NCI-H748 treated with DMSO at 0.1 percent for 48 hours (cell line): Measurements from ENCODE around the gene GMPR.

Experiments
- DNase-seq: peaks from one replicate; lab custom pipeline; 2025; lab: John Stamatoyannopoulos, UW

The GMPR gene

DNA sequence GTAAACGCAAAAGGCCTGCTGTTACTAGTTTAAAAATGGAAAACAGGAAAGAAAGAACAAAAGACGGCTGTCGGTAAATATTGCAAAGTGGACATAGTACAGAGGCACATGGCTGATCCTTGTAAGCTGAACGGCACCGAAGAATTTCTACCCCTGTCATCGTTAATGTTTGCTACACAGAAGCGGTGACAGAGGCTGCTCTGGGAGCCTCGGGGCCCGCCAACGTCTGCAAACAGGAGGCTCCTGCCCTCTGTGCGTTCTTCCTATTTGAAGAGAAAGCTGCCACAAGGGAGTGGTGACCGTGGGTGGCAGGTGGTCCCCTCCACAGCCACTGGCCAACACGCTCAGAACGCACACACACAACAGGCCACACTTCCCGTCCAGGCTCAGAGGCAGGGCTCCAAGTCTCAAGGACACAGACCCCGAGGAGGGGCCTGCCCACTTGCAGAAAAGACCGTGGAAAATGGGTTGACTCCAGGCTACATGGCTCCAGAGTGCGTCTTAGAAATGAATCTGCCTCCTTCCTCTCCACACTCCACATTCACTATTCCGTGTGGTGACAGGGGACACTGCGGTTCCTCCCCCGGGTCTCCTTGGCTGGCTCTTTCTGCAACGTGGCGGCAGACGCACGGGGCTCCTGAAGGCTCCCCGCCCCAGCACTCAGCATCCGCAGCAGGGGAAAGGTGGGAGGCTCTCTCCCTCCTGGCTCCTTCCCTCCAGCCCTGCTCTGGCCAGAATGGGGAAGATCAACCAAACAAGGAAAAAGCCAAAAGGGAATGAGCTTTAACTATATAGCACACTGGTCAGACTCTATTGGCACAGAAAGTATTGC lies 64.5 kb downstream of the GMPR start:
- peak; percentile 34 for DNase-seq

DNA sequence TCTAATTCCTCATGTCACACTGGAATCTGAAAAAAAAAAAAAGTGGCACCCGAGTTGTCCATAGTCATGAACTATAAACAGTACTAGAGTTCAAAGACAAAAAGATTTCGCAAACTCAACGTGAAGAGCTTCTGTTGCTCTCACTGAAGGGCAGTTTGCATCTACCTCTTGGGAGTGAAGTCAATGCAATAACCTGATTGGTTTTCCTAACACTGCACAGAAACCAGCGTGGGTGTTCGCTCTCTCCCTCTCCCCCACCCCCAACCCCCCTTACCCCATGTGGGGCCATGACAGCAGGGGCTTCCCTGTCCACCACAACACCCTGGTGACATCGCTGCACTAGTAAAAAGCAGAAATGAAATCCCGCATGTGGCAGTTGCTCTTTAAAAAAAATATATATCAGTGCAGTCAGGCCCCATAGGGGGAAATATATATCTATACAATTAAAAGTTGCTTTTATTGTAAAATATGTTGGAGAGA lies 66.9 kb downstream of the GMPR start:
- no peak for DNase-seq

DNA sequence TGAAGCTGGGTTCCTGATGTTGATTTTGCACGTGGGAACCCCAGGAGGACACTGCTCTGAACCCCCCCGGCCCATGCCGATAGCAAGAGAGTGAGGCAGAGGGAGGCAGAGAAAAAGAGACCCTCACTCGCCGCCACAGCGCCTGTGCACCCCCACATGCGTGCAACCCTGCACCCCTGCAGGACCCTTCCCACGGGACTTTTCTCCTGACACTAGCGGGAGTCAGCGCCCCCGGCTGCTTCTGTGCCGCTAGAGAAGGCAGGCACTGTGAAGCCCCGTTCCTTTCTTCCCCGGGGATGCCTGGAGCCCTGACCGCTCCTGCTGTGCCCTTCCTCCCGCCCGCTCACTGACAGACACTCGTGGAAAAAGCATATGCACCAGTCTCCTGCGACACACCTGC lies 67.4 kb downstream of the GMPR start:
- DNase-seq, result no peak

DNA sequence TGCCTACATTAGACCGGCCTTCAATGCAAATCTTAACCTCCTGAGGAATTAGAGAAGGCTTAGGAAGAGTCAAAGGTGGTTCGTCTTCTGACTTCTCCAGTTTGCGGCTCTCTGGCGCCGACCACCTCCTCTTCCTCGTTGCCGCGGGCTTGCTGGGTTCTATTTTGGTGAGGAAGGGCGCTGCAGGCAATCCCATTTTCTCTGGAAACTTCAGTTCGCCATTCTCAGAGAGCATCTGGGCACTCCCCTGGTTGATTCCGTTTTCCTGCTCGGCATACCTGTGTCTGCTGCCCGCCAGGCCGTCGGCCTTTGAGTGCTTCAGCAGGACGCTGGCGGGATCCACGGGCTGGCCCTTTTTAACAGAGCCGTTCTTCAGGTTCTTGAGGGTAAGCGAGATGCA lies 67.9 kb downstream of the GMPR start:
- DNase-seq, result no peak

DNA sequence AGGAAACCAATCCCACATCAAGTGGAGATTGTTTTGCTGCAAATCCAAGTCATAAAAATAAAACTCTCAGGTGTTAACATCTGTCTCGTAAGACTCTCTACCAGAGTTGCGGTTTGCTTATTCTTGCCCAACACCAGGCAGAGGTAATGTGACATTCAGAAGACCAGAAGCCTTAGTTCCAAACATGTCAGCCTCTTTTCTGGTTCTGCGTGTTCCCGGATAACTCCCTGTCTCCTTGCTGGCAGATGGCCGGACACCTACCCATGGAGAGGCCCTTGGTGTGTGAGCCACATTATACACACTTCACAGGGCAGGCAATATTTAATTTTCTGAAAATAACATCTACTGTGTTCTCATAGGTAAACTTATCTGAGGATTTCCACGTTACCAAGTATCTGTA lies 73.4 kb downstream of the GMPR start:
- DNase-seq, result no peak

DNA sequence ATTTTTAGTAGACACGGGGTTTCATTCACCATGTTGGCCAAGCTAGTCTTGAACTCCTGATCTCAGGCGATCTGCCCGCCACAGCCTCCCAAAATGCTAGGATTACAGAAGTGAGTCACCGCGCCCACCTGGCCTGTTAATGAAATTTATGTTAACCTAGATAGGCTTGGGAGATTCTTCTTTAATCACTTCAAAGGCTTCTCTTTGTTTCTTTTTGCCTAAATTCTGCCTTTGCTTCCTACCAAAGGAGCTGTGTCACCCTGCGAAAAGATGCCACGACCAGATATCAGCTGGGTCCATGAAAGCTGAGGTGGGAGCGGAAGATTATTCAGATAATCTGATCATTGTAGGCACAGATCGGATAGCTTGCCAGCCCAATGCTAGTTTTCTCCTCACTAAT lies 75.3 kb downstream of the GMPR start:
- DNase-seq, result no peak

DNA sequence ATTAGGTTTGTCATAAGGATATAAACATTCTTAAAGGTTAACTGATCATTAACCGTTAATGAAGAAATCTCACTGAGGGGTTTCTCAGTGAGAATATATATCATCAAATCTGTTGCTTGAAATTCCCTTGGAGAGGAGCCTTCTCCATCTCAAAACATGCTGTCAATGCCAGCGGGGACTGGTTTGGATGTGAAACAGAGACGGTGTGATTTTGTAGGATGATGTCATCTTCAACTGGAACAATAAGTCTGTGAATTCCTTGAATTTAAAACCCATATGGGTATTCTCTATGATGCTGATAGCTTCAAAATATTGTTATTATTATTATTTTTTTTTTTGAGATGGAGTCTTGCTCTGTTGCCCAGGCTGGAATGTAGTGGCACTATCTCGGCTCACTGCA lies 75.9 kb downstream of the GMPR start:
- DNase-seq, result no peak

DNA sequence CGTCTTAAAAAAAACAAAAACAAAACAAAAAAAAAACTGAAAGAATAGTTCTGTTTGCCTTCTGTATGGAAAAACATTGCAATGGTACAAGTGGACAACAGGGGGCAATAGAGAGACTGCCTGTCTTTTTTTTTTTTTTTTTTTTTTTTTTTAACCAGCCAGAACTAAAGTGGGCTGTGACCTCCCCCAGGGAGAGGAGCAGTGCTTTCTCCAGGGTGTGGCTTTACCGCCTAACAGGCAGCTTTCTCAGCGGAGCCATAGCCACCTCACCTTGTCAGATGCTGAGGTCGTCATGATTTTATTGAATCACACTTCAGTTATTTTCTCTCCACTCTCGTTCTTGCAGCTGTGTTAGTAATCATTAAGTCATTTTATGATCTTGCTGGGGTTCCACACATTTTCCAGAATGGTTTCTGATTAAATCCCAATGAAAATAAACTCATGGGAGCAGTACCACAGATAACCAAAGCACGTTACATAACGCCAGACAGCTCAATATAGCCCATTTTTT lies 78.4 kb downstream of the GMPR start:
- DNase-seq, result peak; percentile 51

DNA sequence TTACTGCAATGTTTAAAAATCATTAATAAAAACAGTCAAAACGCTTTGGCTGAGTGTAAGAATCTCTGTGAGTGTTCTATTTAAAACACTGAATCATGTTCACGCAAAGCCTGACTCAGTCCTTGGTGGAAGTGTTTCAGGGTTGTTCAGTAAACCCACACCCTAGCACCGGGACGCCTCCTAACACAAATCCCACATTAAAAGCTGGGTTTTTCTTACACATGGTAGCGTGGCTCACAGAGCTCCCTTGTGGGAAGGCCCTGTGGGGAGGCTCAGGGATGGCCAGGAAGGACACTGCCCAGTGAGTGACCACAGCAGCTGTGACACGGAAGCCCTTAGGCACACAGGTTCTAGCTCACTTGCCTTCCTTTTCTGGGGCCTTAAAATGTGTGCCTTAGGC lies 80.2 kb downstream of the GMPR start:
- no peak for DNase-seq

DNA sequence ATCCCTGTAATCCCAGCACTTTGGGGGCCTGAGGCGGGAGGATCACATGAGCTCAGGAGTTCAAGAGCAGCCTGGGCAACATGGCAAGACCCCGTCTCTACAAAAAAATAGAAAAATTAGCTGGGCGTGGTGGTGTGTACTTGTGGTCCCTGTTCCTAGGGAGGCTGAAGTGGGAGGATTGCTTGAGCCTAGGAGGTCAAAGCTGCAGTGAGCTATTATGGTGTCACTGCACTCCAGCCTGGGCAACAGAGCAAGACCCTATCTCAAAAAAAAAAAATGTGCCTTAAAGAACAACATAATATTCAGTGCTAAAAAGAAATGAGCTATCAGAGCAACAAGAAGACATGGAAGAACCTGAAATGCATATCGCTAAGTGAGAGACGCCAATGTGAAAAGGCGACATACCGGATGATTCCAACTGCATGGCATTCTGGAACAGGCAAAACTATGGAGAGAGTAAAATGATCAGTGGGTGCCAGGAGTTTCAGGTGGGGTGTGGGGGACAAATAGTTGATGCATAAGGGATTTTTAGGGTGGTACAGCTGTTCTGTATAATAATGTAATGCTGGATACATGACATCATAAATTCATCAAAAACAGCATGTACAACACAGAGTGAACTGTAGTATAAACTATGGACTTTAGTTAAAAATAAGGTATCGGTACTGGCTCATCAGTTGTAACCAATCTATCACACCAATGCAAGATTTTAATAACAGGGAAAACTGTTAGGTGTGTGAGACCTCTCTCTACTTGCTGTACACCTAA lies 80.8 kb downstream of the GMPR start:
- DNase-seq, result no peak

DNA sequence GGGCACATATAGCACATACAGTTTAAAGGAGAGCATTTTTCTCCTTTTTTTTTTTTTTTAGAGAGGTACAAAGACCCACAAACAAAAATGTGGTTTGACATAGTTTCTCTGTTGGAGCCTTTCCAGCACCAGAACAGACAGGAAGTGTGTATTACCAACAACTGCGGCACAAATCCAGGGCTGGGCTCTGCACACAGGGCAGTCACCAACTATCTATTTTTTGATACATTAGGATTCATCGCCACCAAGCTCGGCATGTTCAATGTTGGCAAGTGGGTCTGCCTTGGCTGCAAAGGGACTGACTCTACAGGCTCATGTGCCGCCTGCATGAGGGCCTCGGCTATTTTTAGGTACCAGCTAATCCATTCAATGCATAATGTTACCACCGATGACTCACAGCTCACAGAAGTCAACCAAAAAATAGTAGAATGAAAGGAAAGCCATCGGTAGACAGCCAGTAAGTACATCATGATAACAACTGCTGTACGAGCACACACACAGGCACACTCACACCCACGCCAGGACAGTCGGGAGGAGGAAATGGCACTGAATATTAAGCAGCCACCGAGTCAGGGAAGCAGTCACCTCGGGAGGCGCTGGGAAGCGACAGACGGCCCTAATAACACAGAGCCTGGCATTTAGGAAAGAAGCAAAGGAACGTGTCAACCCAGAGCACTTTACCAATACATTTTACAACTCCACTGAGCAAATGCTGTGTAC lies 81.6 kb downstream of the GMPR start:
- DNase-seq, result no peak

DNA sequence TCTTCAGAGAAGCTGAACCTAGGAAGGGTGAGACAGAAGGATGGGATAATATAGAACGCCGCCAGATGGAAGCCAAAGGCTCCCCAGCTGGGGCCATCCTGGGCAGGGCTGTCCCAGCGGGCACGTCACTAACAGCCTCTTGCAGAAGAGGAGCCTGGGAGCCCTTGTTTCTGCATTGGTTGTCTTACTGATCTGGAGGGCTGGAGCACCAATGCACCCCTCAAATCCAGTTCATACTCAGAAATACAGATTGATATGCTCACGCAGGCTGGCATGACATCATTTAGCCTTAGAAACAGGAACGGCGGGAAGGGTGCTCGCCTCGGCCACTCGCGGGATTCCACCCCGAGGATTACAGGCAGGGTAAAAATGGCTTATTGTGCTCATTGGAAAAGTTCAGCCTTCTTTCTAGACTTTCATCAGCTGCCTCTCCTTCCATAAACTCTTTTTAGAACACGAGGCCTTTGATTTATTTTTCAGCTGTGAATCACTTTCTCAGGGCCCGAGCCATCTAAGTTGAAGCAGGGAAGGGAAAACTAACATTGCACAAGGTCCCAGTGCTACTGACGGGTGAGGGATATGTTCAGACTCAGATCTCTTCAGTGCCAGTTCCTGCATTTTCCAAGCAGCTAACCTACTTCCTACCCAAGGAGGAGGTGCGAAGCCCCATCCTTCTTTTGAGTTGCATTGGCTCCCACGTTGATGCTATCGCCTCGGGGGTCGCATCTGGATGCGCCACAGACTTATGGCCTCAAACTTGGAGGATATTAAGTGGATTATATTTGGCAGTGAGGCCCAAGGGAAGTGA lies 82.3 kb downstream of the GMPR start:
- DNase-seq, result no peak

DNA sequence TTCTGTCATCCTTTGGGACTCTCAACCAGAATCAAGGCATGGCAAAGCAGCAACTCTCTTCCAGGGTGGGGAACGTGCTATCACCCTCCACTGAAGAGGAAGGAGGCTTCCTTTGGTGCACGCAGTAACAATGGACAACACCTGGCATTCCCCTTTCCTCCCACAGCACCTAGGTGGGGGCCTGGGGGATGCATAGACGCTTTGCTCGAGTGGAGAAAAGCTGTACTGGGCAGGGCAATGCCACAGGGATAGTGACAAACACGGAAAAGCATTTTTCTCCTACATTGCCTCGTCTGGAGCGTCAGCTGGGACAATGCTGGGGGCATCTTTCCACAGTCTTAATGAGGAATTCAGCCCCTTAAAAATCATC lies 82.9 kb downstream of the GMPR start:
- no peak for DNase-seq

DNA sequence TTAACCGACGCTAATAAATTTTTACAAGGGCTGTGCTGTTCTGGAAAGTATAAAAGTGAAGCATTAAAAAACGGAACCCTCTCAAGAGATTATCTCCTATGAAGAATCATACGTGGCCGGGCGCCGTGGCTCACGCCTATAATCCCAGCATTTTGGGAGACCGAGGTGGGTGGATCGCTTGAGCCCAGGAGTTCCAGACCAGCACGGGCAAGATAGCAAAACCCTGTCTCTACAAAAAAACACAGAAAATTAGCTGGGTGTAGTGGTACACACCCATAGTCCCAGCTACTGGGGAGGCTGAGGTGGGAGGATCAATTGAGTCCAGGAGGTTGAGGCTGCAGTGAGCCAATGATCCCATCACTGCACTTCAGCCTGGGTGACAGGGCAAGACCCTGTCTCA lies 83.4 kb downstream of the GMPR start:
- no peak for DNase-seq

DNA sequence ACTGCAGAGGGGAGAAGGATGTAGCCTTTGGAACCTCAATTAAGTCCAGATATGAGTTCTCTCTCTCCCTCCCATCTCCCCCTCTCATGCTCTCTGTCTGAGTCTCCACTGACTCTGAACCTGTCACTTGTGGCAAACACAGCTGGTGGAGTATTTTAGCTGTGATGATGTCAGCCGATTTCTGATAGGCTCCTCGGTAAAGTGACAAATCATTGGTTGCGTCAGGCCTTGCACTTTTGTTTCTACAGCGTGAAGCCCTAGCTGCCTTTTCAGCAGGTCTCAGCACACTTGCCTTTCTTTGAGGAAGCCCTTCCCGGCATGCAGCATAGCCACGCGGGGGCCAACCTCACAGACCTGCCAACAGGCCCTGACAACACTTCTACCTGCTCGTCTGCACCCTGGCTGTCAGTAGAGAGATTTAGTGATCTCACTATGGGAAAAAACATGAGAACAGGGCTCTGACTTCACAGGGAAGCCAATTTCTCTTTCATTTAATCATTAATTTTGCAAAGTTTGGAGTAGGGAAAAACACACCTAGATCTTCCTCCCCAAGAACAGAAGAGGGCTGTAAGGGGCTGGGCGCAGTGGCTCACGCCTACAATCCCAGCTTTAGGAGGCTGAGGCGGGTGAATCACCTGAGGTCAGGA lies 84.4 kb downstream of the GMPR start:
- no peak for DNase-seq

DNA sequence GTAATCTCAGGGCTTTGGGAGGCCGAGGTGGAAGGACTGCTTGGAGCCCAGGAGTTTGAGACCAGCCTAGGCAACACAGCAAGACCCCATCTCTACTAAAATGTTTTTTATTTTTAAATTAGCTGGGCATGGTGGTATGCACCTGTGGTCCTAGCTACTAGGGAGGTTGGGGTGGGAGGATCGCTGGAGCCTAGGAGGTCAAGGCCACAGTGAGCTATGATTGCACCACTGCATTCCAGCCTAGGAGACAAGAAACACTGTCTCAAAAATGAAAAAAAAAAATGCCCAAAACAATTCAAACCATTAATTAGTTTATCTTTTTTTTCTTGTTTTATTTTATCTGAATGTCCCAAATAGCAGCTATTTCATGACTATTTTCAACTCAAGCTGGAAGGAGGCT lies 85.8 kb downstream of the GMPR start:
- DNase-seq, result no peak

DNA sequence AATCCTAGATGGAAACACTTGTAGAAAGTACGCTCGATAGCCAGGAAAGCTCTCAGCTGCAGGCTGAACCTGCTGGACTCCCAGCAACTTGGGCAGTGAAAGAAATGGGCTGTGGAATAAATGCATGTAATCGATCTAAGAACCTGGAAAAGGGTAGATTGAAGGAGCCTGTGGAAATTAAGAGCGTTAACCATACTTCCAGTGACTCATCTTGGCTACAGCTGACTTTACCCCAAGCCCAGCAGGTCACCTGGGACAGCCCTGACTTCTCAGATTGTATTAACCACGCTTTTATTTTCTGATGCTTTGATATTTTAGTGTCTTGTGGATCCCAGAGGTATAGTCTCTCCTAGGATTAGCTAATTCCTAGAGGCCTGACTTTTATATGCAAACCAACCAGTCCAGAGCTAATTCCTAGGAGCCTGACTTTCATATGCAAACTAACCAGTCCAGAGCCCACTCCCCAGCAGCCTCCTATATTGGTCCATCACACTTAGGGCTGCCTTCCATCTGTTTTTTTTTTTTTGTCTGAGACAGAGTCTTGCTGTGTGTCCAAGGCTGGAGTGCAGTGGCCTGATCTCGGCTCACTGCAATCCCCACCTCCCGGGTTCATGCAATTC lies 86.3 kb downstream of the GMPR start:
- DNase-seq, result no peak

DNA sequence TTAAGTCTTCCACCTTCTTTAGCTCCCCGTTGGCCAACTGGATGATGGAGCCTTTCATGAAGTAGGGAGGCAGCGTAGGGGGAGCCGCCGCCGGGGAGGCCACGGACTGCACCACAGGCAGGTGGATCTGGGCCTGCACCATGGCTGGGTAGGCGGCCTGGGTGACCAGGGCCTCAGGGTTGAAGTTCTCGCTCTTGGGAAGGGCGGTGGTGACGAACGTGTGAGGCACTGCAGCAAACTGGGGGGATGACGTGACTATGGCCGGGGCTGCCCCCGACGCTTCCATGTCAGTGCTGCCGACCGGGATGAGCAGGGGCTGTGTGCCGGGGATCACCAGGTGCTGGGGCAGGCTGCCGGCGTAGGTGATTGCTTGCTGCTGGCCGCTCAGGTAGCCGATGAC lies 88.1 kb downstream of the GMPR start:
- DNase-seq, result no peak

DNA sequence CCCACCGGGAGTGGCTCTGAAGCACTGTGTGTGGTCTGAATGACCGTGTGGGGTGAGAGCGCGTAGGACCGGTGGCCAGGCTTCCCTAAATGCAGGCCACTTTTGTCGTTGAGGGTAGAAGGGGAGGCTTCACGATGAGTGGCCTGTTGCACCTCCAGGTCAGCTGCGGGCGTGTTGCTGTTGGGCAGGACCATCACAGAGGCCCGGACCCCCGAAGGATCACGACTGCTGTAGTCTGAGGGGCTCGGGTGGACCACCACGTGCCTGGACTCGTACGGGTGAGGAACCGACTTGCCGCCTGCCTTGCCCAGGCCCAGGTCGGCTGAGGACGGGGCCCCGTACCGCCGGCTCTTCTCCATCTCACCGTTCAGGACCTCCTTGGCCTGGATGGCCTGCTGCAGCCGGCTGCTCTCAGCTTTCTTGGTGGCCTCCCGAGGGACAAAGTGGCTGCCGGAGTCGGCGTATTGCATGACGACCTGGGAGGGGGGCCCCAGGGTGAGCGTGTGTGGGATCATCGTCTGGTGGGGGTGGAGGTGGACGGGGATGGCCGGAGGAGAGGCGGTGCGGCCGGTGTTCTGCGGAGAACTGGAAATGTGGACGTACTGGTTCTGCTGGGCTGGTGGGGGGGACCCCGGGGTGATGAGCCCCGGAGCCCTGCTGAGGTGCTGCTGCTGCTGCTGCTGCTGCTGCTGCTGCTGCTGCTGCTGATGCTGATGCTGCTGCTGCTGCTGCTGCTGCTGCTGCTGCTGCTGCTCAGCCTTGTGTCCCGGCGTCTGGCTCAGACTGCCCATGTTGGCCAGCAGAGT lies 88.8 kb downstream of the GMPR start:
- DNase-seq, result no peak

DNA sequence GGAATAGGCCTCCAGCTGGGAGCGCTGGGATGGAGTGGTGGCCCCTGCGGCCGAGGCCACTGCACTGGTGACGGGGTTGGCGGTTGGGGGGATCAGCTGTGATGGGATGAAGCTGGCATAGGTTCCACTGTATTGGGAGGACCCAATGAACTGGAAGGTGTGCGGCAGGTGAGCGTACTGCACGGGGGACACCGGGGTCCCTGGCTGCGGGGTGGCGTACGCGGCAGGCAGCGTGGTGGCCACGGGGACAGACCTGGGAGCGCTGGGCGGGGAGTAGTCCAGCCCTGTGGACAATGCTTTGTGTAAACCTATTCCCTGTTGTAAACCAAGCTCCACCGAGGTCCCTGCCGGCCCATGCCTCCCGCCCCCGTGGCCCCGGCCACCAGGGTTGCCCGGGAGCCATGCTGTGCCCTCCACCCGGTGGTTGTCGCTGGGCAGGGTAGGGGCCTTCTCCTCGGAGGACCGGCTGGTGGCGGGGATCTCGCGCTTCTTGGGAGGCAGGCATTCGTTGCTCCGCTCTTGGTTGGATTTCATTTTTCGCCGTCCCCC lies 89.5 kb downstream of the GMPR start:
- no peak for DNase-seq
